HG02870 (cell line): Measurements from ENCODE around the gene SORL1-AS1.

Experiments
- ATAC-seq: cut with Tn5 transposase; IDR thresholded peaks from one replicate; pipeline ENCODE4 v1.9.1; 2021; ENCODE audit warnings: mild to moderate bottlenecking, moderate library complexity; ENCODE audit not compliant: unreplicated experiment

Gene SORL1-AS1

GRCh38 chr11:121405646-121406045 is 47.1 kb downstream of the SORL1-AS1 start:
- no peak for ATAC-seq

- no peak for ATAC-seq
Observed at GRCh38 chr11:121394785-121395184, 58.0 kb downstream of the SORL1-AS1 start.

DNA sequence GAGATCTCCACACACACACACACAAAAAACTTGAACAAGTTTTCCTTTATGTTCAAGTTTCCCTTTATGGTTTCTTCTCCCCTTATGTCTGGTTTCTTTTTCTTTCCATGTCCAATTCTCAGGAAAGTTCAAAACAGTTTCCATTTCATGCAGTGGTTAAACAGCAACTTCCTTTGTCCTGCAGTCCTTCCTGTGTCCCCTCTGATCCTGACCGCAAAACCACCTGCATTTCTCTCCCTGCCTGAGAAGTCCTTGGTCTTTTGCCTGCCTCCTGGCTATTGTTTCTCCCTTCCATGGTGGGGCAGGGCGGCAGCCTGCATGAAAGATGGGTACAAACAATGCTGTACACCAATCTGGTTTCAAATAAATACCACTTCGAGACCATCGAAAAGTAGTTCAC is 58.9 kb downstream of the SORL1-AS1 start:
- ATAC-seq: no peak

DNA sequence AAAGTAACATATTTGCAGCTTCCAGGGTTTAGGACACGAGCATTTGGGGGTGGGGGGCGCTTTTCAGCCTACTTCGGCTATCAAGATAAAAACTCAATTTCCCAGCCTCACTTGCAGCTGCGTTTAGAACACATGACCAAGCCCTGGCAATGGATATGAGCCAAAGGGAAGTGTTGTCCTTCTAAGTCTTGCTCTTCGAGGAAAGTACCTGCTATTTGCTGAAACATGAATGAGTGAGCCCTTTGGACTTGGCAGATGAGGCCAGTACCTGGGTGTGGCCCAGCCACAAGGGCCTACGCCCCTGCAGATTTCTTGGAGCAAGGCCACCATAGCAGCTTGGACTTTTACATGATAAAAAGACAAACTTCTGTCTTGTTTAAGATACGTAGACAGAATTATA is 60.9 kb downstream of the SORL1-AS1 start:
- no peak for ATAC-seq

DNA sequence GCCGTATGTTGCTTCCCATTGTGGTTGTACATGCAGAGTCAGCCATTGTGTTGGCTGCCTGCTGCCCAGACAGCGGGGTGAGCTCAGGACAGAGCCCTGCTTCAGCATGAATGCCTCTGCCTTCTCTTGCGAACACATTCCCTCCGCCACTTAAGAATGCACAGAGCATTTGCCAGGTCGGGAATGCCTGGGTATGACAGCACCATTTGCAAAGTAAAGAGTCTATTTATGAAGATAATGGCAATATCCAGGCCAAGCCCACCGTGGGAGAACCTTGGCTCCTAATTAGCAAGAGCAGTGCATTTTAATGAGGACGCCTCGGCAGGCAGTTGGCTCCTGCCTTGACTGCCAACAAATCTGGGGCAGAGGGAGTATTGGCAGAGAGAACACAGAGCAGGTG is 63.1 kb downstream of the SORL1-AS1 start:
- no peak for ATAC-seq
